Lower lobe of right lung (tissue), 2 donors: ENCODE results near the gene ZNF616. TPM values are rescaled to one million over a fixed set of nuclear protein-coding genes. Genes with fewer than 3 reads are reported as not detected.

Experiments used
- ATAC-seq, 2 donors: fragments of 200-7000 bp; cut with Tn5 transposase; one replicate each; pipeline ENCODE4 v1.9.1; 2020 to 2022; ENCODE audit warnings: mild to moderate bottlenecking in 2 of 2, moderate library complexity in 2 of 2
- DNase-seq: peaks from one replicate; pipeline ENCODE4 v3.0.0-alpha.2; 2020
- H3K27ac ChIP-seq: fragments of 200-600 bp; one replicate; pipeline ENCODE4 v1.8.0; 2022
- H3K27me3 ChIP-seq: fragments of 200-600 bp; one replicate; pipeline ENCODE4 v1.8.0; 2022; ENCODE audit warnings: low read depth
- H3K36me3 ChIP-seq: fragments of 200-600 bp; one replicate; pipeline ENCODE4 v1.8.0; 2022; ENCODE audit warnings: mild to moderate bottlenecking
- H3K4me1 ChIP-seq: fragments of 200-600 bp; one replicate; pipeline ENCODE4 v1.8.0; 2022
- H3K4me3 ChIP-seq: fragments of 200-600 bp; one replicate; pipeline ENCODE4 v1.8.0; 2022; ENCODE audit warnings: mild to moderate bottlenecking
- H3K9me3 ChIP-seq: fragments of 200-600 bp; one replicate; pipeline ENCODE4 v1.8.0; 2022
- intact Hi-C: fragments of 100-400 bp; cut with DNase I; formaldehyde crosslinking; loops from one replicate; pipeline ENCODE4 v1.11.0; 2022
- total RNA-seq: library from RNA; stranded (reverse); fragmentation: NEBNext Ultra II Directional; extraction: Animal tissue kit (Norgen Biotek cat#: 25700); gene quantifications from one replicate; pipeline ENCODE4 v1.2.1, GENCODE V29; 2021
- TF ChIP-seq, protein P1 (sequence below): fragments of 200-600 bp; IDR thresholded peaks from one replicate; pipeline ENCODE4 v1.8.0; 2022; ENCODE audit warnings: antibody characterized with exemption, mild to moderate bottlenecking
- donor health status: DM: no; HTN: yes; CAD: no; lungs with severe emphysema.

The ZNF616 gene
- total RNA-seq, 1 donor from 2014 or later = 13.4 TPM

DNA sequence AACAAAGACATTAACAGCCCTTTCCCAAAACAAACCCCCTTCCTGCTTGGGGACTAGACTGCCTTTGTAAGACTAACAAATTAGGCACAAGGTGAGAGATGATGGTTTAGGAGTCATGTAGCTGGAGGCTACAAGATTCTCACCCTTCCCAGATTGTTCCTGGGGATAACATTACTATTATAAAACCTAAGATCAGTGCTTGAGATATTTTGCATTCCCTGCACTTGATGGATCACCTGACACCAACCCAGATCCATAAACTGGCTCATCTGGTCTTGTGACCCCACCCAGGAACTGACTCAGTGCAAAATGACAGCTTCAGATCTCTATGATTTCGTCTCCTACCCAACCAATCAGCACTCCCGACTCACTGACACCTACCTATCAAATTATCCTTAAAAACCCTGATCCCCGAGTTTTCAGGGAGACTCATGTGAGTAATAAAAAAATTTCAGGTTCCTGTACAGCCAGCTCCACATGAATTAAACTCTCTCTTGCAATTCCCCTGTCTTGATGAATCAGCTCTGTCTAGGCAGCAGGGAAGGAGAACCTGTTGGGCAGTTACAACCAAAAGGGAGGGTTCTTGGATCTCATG, 2.4 kb upstream of the ZNF616 start:
- DNase-seq = no peak
- Histone ChIP-seq H3K36me3 (no peaks in the 10 kb centered on the region), H3K4me3 (no peak overlapping the region), H3K27me3 (no peaks in the 10 kb centered on the region), H3K4me1 (peaks cover 23% of the 10 kb centered on the region), H3K9me3 (no peaks in the 10 kb centered on the region), H3K27ac (no peak overlapping the region)
- TF ChIP-seq, protein P1, sequence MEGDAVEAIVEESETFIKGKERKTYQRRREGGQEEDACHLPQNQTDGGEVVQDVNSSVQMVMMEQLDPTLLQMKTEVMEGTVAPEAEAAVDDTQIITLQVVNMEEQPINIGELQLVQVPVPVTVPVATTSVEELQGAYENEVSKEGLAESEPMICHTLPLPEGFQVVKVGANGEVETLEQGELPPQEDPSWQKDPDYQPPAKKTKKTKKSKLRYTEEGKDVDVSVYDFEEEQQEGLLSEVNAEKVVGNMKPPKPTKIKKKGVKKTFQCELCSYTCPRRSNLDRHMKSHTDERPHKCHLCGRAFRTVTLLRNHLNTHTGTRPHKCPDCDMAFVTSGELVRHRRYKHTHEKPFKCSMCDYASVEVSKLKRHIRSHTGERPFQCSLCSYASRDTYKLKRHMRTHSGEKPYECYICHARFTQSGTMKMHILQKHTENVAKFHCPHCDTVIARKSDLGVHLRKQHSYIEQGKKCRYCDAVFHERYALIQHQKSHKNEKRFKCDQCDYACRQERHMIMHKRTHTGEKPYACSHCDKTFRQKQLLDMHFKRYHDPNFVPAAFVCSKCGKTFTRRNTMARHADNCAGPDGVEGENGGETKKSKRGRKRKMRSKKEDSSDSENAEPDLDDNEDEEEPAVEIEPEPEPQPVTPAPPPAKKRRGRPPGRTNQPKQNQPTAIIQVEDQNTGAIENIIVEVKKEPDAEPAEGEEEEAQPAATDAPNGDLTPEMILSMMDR = no peak
- no peak for ATAC-seq
- intact Hi-C loops = no loop called here

DNA sequence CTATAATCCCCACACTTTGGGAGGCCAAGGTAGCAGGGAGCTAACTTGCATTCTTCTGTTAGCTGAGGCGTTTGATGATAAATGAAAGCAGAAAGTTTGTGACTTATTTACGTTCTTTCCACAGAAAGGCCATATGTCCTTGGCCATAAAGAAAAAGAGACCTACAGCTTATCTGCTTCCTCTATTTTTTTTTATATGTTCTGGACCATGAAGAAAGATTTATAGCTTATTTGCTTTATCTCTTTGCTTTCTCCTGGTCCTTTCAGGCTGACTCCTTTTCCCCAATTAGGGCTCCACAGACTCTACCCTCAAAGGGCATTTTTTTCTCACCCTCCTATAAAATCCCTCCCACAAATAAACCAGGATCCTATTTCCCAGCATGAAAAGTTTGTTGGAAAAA, 1.5 kb upstream of the ZNF616 start:
- Histone ChIP-seq H3K36me3 (no peaks in the 10 kb centered on the region), H3K4me3 (no peak overlapping the region), H3K27me3 (no peaks in the 10 kb centered on the region), H3K9me3 (no peaks in the 10 kb centered on the region), H3K4me1 (peaks cover 23% of the 10 kb centered on the region), H3K27ac (no peak overlapping the region)
- intact Hi-C loops = no loop called here
- DNase-seq (no peak), ATAC-seq (no peak)
- TF ChIP-seq, protein P1 = no peak

DNA sequence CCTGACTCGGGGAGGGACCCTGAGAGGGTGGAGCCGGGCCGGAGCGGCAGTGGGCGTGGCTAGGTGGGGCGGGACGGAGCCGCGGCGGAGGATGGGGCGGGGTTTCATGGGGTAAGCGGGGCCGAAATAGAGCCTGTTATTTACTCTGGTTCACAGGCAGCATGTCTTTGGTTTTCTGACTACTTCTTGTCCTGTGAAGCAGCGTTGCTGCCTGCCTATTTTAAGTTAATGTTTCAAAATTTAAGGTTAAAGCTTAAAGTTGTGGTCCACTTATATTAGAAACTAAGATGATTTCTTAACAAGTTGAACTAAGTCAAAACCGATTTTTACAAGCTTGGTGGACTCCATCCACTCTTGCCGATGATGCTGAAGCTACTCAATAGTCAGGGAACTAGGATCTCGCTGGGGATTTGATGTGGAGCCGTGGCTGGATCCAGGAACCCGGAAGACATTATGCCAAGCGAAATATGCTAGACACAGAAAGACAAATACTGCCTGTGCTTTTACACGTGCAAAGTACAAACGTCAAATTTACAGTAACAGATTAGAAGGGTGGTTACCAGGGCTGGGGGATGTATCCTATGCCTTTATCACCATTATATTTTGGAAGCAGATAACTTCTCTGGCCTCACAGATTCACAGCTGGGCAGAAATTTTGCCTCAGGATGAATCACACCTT, 433 bp upstream of the ZNF616 start:
- H3K4me3 ChIP-seq = peak overlapping the region; percentile 98
- H3K36me3 ChIP-seq = no peaks in the 10 kb centered on the region
- ATAC-seq = peak in 1 of 2 donors; percentile 100
- intact Hi-C loops = no loop called here
- no peak for DNase-seq
- no peaks in the 10 kb centered on the region for H3K27me3 ChIP-seq
- peaks cover 23% of the 10 kb centered on the region for H3K4me1 ChIP-seq
- peak overlapping the region; percentile 95 for H3K27ac ChIP-seq
- peaks cover 4% of the 10 kb centered on the region for H3K9me3 ChIP-seq
- TF ChIP-seq, protein P1 = no peak

DNA sequence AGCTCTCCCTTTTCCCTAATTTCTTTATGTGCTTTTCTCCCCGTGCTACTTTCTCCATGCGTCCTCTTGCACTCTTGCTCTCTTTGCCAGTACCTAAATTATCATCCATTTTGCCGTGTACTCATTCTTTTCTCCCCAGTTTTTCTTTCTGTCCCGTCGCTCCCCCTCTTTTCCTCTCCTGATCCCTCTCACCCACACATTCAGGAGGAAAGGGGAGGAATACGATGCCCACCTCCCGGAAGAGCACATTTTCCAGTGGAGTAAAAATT, 821 bp downstream of the ZNF616 start:
- ATAC-seq = no peak
- intact Hi-C loops = loop anchor here (10.0 kb wide), 1 partner anchor 96 kb away; no protein-coding TSS in a partner anchor

DNA sequence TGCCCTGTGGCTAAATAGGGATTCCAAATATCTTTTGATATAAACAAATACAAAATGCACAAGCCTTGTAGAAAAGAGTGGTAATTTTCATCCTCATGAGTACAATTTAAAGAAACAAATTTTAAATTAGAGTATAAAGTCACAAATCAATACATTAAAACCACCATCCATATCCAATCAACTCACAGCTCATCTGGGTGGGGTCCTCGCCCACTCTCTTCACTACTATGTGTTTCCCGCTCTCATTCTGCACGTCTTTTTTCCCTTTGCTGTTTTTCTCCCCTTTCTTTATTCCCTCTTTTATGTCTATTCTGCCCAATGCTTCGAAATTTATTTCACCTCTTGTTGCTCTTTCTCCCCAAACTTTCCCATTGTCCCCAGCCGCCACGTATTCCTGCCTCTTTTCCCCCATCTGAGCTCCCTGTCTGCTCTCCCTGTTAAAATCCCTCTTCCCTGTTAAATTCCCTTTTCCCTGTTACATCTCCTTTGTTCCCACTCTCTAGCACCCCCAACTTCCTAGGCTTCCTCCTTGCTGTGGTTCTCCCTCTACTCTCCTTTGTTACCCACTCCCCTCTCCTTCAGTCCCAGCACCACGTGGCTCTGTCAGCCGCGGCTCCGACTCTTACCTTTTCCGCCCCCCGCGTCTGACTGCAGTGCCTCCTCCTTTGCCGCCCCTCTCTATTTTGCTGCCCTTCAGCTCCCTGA, 1.3 kb downstream of the ZNF616 start:
- Histone ChIP-seq H3K27me3 (no peaks in the 10 kb centered on the region), H3K4me3 (peak overlapping the region; percentile 98), H3K27ac (peak overlapping the region; percentile 95), H3K9me3 (peaks cover 6% of the 10 kb centered on the region), H3K36me3 (no peaks in the 10 kb centered on the region), H3K4me1 (peaks cover 23% of the 10 kb centered on the region)
- TF ChIP-seq, protein P1 = no peak
- no peak for DNase-seq
- intact Hi-C loops = loop anchor here (10.0 kb wide), 1 partner anchor 96 kb away; no protein-coding TSS in a partner anchor
- peak in 1 of 2 donors; percentile 21 for ATAC-seq

More for the DNA sequence above, 821 bp downstream of the ZNF616 start:
- peak overlapping the region; percentile 98 for H3K4me3 ChIP-seq
- peak overlapping the region; percentile 95 for H3K27ac ChIP-seq
- no peak for DNase-seq
- no peaks in the 10 kb centered on the region for H3K36me3 ChIP-seq
- peaks cover 23% of the 10 kb centered on the region for H3K4me1 ChIP-seq
- TF ChIP-seq, protein P1 = no peak
- H3K9me3 ChIP-seq = peaks cover 4% of the 10 kb centered on the region
- H3K27me3 ChIP-seq = no peaks in the 10 kb centered on the region
